NOMO-1 treated with DMSO at 0.1 percent for 48 hours (cell line): ENCODE results near the gene TMEM14B.
A peak's percentile ranks its signal among the peaks of the same experiment; 100 is the strongest.
"Not testable (repeated sequence)": the region's sequence is repeated elsewhere in the genome, so short reads cannot be mapped to it uniquely, and the experiment has no call there.

Experiments used
- DNase-seq: peaks from one replicate; lab custom pipeline; 2025; ENCODE audit not compliant: unreplicated experiment; lab: John Stamatoyannopoulos, UW

Gene TMEM14B

DNA sequence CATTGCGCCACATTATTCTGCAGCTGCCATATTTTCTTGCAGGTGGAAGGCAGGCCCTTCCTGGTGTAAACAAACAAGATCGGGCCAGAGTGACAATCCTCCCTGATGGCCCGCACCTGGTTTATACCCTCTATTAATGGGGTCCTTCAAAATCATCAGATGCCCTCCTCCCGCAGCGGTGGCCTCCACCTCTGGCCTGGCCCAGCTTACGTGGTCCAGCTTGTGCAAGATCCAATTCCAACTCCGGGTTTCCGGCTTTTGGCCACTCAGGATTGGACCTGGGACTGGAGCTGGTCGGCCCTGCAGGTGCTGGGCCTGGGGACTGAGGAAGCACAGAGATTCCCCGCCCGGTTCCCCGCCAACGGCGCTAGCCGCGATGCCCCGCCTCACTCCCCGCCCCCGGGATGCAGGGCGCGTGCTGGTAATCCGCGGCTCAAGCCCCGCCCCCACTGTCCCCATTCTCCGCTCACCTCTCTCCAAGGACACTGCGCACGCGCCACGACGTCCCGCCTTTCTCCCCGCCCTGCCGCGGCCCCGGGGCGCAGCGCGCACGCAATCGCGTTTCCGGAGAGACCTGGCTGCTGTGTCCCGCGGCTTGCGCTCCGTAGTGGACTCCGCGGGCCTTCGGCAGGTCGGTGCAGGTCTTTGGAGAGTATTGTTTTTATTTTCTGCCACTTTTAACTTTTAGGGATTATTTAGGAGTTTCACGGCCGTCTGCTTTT, at the start of gene TMEM14B:
Gene TMEM14B, plus strand, starts transcription at position 555 of the 722 bp plus-strand sequence. CDS start 1,441 bp downstream, outside the sequence.
- DNase-seq: peak; percentile 97

DNA sequence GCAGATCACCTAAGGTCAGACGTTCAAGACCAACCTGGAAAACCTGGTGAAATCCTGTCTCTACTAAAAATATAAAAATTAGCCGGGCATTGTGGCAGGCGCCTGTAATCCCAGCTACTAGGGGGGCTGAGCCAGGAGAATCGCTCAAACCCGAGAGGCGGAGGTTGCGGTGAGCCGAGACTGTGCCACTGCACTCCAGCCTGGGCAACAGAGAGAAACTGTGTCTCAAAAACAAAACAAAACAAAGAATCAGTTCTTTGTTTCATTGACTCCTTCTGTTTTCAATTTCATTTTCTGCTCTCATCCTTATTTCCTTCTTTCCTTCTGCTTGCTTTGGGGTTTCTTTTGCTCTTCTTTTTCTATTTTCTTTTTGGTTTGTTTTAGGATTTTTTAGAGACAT, 33.6 kb upstream of the TMEM14B start:
- DNase-seq: no peak

DNA sequence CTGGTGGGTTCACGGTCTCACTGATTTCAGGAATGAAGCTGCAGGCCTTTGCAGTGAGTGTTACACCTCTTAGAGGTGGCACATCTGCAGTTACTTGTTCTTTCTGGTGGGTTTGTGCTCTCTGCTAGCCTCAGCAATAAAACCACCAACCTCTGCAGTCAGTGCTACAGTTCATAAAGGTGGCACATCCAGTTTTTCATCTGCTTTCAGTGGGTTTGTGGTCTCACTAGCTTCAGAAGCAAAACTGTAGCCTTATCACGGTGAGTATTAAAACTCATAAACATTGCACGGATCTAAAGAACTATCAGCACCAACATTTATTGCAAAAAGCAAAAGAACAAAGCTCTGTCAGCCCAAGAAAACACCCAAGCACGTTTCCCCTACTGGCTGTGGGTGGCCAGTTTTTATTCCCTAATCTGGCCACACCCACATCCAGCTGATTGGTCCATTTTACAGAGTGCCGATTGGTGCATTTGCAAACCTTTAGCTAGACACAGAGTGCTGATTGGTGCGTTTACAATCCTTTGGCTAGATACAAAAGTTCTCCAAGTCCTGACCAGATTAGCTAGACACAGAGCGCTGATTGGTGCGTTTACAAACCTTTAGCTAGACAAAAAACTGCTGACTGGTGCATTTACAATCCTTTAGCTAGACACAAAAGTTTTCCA, 28.2 kb upstream of the TMEM14B start:
- DNase-seq: no peak

DNA sequence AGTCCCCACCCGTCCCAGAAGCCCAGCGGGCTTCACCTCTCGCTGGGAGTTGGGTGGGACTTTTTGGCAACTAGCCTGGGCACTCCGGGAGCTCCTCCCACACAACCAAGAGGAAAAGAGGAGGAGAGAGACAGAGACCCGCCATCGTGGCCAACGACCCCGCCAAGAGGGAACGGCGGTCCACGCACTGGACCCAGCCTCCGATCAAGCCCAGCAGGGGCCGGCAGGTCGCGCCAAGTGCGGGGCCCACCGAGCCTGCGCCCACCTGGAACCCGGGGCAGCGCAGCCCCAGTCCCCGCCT, 27.7 kb upstream of the TMEM14B start:
- DNase-seq: no peak

DNA sequence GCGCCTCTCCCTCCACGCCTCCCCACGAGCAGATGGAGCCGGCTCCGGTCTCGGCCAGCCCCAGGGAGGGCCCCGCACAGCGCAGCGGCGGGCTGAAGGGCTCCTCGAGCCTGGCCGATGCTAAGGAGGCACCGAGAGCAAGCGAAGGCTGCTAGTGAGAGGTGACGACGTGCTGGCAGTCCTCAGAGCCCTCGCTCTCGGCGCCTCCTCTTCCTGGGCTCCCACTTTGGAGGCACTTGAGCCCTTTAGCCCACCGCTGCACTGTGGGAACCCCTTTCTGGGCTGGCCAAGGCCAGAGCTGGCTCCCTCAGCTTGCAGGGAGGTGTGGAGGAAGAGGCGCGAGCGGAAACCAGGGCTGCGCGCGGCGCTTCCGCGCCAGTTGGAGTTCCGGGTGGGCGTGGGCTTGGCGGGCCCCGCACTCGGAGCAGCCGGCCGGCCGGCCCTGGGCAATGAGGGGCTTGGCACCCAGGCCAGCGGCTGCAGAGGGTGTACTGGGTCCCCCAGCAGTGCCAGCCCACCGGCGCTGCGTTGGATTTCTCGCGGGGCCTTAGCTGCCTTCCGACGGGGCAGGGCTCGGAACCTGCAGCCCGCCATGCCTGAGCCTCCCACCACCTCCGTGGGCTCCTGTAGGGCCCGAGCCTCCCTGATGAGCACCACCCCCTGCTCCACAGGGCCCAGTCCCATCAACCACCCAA, 27.2 kb upstream of the TMEM14B start:
- DNase-seq: no peak

DNA sequence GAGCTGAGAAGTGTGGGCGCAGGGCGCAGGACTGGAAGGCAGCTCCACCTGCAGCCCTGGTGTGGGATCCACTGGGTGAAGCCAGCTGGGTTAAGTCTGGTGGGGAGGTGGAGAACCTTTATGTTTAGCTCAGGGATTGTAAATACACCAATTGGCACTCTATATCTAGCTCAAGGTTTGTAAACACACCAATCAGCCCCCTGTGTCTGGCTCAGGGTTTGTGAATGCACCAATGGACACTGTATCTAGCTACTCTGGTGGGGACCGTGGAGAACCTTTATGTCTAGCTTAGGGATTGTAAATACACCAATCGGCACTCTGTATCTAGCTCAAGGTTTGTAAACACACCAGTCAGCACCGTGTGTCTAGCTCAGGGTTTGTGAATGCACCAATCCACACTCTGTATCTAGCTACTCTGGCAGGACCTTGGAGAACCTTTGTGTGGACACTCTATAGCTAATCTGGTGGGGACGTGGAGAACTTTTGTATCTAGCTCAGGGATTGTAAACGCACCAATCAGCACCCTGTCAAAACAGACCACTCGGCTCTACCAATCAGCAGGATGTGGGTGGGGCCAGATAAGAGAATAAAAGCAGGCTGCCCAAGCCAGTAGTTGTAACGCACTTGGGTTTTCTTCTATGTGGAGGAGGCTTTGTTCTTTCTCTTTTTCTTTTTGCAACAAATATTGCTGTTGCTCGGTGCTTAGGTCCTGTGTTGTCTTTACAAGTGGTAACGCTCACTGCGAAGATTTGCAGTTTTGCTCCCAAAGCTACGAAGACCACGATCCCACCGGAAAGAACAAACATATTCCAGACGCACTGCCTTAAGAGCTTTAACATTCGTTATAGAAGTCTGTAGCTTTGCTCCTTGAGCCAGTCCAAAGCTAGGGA, 26.4 kb upstream of the TMEM14B start:
- DNase-seq: not testable (repeated sequence)

DNA sequence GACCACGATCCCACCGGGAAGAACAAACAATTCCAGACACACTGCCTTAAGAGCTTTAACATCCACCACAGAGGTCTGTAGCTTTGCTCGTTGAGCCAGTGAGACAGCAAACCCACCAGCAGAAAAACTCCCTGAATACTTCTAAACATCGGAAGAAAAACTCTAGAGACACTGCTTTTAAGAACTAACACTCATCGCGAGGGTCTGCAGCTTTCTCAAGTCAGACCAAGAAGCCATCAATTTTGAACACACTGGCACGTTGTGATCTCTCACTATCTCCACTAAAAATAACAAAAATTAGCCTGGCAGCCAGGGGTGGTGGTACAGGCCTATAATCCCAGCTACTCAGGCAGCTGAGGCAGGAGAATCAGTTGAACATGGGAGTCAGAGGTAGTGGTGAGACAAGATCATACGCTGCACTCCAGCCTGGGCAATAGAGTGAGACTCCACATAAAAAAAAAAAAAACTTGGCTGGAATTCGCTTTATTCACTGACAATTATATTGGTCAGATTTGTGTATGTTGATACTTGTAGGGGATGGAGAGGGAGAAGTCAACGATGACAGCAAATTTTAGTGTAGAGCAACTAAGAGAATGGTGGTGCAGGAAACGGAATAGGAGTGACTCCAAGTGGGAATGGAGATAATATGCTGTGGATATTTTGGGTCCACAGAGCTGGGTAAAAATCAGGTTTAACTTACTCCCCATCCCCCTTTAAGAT, 25.6 kb upstream of the TMEM14B start:
- DNase-seq: no peak

DNA sequence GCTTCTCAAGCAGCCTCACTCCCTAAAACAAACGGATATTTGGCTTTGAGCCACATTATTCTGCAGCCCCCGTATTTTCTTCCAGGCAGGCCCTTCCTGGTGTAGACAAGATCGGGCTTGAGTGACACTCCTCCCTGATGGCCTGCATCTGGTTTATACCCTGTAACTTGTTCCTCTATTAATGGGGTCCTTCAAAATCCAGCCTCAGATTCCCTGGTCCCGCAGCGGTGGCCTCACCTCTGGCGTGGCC, 25.1 kb upstream of the TMEM14B start:
- no peak for DNase-seq

DNA sequence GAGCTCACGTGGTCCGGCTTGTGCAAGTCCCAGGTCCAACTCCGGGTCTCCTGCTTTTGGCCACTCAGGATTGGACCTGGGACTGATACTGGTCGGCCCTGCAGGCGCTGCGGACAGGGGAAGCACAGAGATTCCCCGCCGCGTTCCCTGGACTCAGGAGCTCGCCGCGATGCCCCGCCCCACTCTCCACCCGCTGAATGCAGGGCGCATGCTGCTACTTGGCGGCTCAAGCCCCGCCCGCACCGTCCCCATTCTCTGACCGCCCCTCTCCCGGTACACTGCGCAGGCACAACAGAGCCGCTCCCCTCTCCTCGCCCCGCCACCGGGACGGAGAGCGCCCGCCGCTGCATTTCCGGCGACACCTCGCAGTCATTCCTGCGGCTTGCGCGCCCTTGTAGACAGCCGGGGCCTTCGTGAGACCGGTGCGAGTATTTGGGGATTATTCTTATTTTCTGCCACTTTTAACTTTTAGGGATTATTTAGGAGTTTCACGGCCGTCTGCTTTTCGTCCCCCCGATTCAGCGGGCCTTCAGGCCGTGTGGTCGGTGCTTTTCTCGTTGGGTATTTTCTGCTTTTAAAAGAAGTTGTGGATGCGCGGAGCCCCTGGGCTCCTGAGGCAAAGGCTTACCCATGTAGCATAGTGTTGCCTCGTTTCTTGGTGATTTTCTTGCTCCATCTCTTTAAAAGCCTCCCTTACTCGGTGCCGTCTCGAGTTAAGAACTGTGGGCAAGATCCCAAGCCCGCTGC, 24.6 kb upstream of the TMEM14B start, which contains the start of gene TMEM14C:
Gene TMEM14C, plus strand, starts transcription at position 251 of the 747 bp plus-strand sequence. CDS start 1,544 bp downstream, outside the sequence.
- DNase-seq: peak; percentile 93

DNA sequence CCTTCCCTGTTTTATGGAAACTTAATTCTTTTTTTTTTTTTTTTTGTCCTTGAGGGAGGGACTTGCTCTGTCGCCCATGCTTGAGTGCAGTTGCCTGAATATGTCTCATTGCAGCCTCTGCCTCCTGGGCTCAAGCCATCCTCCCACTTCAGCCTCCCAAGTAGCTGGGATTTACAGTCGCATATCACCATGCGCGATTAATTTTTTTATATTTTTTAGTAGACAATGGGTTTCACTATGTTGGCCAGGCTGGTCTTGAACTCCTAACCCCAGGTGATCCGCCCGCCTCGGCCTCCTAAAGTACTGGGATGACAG, 24.1 kb upstream of the TMEM14B start:
- DNase-seq: no peak

DNA sequence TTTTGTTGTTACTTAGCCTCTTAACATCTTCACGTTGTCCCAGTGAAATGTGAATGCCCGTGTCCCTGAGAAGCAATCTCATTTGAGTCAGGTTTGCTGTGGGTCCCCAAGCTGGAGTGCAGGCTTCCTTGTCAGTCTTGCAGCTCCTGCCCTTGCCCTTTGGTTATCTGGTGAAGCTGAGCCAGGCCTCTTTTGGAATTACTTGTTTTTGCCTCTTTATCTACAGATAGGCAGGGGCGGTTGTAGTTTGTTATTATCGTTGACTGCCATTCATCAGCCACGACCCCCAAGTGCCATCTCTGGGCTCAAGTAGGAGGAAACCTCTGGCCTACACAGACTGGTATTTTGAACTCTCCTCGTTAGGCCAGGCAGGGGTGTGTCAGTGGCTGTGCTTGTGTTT, 22.6 kb upstream of the TMEM14B start:
- DNase-seq: no peak

DNA sequence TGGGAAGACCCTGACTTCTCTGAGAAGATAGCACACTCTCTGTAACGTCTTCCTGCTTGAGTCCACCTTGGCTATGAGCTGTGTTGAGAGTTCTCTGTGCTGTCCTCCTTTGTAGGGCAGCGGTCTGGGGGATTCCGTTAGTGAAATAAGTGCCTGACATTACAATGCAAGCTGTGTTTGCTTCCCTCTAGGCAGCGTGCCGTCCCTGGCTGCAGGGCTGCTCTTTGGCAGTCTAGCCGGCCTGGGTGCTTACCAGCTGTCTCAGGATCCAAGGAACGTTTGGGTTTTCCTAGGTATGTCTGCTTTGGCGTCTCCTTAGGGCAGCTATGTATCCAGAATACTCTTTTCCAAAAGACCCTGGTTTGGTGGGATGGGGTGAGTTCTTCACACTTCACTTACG, 21.9 kb upstream of the TMEM14B start:
- DNase-seq: no peak

DNA sequence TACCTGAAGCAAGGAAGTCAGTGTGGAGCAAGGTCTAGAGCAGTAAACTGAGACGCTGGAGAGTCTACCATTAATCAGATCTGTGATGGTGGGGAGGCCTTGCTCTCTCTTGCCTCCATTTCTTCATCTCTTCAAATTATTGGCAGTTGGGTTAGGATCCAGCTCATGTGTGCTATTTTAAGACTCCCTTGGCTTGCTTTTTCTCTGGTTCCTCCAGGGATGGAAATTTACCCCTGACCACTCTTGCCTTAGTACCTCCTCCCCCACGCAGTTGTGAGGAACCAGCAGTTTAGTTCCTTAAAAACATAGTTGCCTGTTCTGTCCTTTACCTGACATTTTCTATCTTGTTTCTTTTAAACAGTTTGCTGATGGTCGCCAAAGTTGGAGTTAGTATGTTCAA, 17.4 kb upstream of the TMEM14B start:
- peak; percentile 34 for DNase-seq

DNA sequence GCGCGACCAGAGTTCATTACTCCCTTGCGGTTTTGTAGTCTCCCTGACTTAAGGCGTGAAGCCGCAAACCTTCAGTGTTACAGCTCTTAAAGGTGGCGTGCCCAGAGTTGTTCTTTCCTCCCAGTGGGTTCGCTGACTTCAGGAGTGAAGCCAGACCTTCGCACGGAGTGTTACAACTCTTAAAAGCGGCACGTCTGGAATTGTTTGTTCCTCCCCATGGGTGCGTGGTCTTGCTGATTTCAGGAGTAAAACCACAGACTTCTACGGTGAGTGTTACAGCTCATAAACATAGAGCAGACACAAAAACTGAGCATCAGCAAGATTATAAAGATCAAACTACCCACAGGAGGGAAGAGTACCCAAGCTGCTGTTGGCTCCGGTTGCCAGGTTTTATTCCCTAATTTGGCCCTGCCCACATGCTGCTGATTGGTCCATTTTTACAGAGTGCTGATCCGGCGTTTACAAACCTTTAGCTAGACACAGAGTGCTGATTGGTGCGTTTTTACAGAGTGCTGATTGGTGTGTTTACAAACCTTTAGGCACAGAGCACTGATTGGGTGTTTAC, 14.4 kb upstream of the TMEM14B start:
- no peak for DNase-seq

DNA sequence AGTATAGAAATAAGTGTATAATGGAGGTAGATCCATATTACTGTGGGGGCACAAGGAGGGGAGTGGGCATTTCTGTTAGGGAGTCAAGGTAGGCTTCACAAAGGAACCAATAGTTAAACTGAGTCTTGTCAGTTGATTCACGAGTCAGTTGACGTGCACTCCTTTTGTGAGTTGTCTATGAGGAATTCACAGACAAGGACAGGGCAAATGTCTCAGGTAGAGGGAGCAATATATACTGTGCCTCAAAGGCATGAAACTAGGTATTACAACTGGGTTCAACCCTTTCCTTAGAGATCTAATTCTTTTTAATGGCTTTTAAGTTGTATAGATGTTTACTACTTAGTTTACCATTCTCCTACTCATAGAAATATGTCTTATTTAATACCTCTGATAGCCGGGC, 13.7 kb upstream of the TMEM14B start:
- DNase-seq: no peak

DNA sequence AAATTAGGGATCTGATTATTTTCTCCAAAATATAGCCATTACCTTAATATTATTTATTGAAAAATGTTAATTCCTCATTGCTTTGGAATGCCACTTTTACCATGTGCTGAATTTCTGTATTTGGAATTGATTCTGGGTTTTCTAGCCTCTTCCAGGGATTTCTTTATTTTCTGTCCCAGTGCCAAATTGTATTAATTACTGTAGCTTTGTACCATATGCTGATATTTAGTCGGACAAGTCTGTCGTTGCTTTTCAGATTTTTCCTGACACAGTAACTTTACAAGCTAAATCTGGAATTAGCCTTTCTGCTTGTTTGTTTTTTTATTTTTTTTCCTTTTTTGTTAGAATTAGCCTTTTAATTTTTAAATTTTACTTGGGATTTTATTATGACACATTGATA, 10.9 kb upstream of the TMEM14B start:
- DNase-seq: no peak

DNA sequence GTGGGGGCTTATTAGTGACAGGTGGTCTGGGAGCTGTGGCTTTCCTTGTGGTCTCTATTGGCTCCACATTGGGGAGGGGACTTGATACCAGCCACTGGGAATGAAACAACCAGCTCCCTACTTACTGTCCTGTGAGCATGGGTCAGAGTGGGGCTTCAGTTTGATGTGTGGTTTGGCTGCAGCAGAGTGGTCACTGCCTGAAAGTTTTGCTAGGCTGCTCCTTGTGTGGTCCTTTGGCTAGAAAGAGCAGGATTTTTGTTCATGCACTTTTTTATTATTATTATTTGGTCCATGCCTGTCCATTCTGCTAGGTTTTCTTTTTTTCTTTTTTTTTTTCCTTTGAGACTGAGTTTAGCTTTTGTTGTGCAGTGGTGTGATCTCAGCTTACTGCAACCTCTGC, 7.5 kb upstream of the TMEM14B start:
- no peak for DNase-seq

DNA sequence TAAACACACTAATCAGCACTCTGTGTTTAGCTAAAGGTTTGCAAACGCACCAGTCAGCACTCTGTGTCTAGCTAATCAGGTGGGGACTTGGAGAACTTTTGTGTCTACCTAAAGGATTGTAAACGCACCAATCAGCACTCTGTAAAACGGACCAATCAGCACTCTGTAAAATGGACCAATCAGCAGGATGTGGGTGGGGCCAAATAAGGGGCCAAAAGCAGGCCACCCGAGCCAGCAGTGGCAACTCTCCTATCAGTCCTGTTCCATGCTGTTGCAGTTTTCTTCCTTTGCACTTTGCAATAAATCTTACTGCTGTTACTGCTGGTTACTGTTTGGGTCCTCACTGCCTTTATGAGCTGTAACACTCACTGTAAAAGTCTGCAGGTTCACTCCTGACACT, 6.0 kb upstream of the TMEM14B start:
- DNase-seq: not testable (repeated sequence)

DNA sequence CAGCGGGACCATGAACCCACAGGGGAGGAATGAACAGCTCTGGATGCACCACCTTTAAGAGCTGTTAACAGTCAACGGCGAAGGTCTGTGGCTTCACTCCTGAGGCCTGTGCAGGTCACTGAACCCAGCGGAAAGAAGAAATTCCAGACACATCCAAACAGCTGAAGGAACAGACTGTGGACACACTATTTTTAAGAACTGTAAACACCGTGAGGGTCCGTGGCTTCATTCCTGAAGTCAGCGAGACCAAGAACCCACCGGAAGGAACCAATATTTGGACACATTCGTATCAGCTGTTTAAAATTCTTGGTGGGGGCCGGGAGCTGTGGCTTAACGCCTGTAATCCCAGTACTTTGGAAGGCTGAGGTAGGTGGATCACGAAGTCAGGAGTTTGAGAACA, 5.4 kb upstream of the TMEM14B start:
- DNase-seq: no peak

DNA sequence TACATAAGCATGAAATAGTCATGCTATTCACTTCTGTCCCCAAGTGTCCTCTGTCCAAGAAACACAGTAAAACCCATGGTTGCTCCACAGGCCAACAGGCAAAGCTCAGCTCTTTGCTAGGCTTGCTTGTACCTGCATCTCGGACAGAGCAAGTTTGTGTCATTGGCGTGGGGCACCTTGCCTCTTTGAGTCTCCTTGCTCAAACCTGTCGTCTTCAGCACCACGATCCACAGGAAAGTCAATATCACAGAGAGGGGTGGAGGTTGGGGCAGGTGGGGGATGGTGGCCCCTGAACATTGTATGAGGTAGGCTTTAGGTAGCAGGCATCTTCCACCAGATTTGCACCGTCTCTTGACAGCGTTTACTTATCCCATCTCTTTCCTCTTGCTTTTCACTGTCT, 4.1 kb upstream of the TMEM14B start:
- no peak for DNase-seq
